Left ventricle myocardium inferior (tissue), 1 donor: ENCODE results near the gene ATG5. TPM values are rescaled to one million over a fixed set of nuclear protein-coding genes. Genes with fewer than 3 reads are reported as not detected.
"Not testable (repeated sequence)": the region's sequence is repeated elsewhere in the genome, so short reads cannot be mapped to it uniquely, and the experiment has no call there.

Experiments used
- DNase-seq: peaks from one replicate; pipeline ENCODE4 v3.0.0-alpha.2; 2020
- H3K27ac ChIP-seq: fragments of 200-600 bp; replicated peaks from 2 replicates; pipeline ENCODE4 v1.8.0; 2021
- H3K27me3 ChIP-seq: fragments of 200-600 bp; 2 replicates; pipeline ENCODE4 v1.8.0; 2021; ENCODE audit warnings: low read depth
- H3K36me3 ChIP-seq: fragments of 200-600 bp; 2 replicates; pipeline ENCODE4 v1.8.0; 2021
- H3K4me1 ChIP-seq: fragments of 200-600 bp; 2 replicates; pipeline ENCODE4 v1.8.0; 2021
- H3K4me3 ChIP-seq: fragments of 200-600 bp; 2 replicates; pipeline ENCODE4 v1.8.0; 2021; ENCODE audit warnings: mild to moderate bottlenecking, moderate library complexity
- H3K9me3 ChIP-seq: fragments of 200-600 bp; replicated peaks from 2 replicates; pipeline ENCODE4 v1.8.0; 2021
- CTCF ChIP-seq: fragments of 200-600 bp; IDR thresholded peaks from 2 replicates; pipeline ENCODE4 v1.8.0; 2021; ENCODE audit warnings: antibody characterized with exemption, mild to moderate bottlenecking, borderline replicate concordance
- intact Hi-C: fragments of 100-400 bp; cut with micrococcal nuclease; formaldehyde crosslinking; loops from one replicate; pipeline ENCODE4 v1.11.0; 2022
- total RNA-seq: library from RNA; stranded (reverse); fragmentation: NEBNext Ultra II Directional; extraction: Animal tissue kit (Norgen Biotek cat#: 25700); gene quantifications from one replicate; pipeline ENCODE4 v1.2.1, GENCODE V29; 2021
- donor health status: DM: no; HTN: yes; CAD: no; lungs with severe emphysema.

ATG5 gene
- total RNA-seq, 1 donor from 2014 or later: 18.0 TPM

- no peak for TF ChIP-seq CTCF
- H3K27me3 ChIP-seq: no peaks in the 10 kb centered on the region
- H3K4me3 ChIP-seq: no peak overlapping the region
- intact Hi-C loops: no loop called here
- no peak overlapping the region for H3K27ac ChIP-seq
- H3K36me3 ChIP-seq: peaks cover 3% of the 10 kb centered on the region
- no peak for DNase-seq
- peaks cover 41% of the 10 kb centered on the region for H3K9me3 ChIP-seq
- peaks cover 19% of the 10 kb centered on the region for H3K4me1 ChIP-seq
These were observed 55.1 kb downstream of the ATG5 start for GRCh38 chr6:106270414-106270813.

GRCh38 chr6:106269268-106269919 lies 56.2 kb downstream of the ATG5 start:
- intact Hi-C loops, H3K4me3 ChIP-seq, H3K36me3 ChIP-seq, H3K27me3 ChIP-seq, H3K27ac ChIP-seq, DNase-seq: not testable (repeated sequence)
- peaks cover 52% of the 10 kb centered on the region for H3K9me3 ChIP-seq
- peaks cover 14% of the 10 kb centered on the region for H3K4me1 ChIP-seq

- intact Hi-C loops, H3K4me3 ChIP-seq, H3K27me3 ChIP-seq, H3K27ac ChIP-seq, DNase-seq, H3K36me3 ChIP-seq: not testable (repeated sequence)
- peaks cover 14% of the 10 kb centered on the region for H3K4me1 ChIP-seq
- H3K9me3 ChIP-seq: peaks cover 52% of the 10 kb centered on the region
These were observed 57.1 kb downstream of the ATG5 start for GRCh38 chr6:106268500-106268899.

GRCh38 chr6:106264433-106264832 lies 61.1 kb downstream of the ATG5 start:
- H3K36me3 ChIP-seq, H3K27ac ChIP-seq, H3K27me3 ChIP-seq, intact Hi-C loops, H3K4me1 ChIP-seq, DNase-seq, H3K4me3 ChIP-seq: not testable (repeated sequence)
- peaks cover 51% of the 10 kb centered on the region for H3K9me3 ChIP-seq

GRCh38 chr6:106259748-106260147 lies 65.8 kb downstream of the ATG5 start:
- H3K27ac ChIP-seq, DNase-seq, H3K9me3 ChIP-seq, H3K27me3 ChIP-seq, H3K4me3 ChIP-seq, H3K36me3 ChIP-seq, intact Hi-C loops: not testable (repeated sequence)
- H3K4me1 ChIP-seq: peaks cover 20% of the 10 kb centered on the region

- Histone ChIP-seq H3K27me3 (no peaks in the 10 kb centered on the region), H3K9me3 (no peaks in the 10 kb centered on the region), H3K4me3 (no peak overlapping the region), H3K4me1 (peaks cover 24% of the 10 kb centered on the region), H3K36me3 (peaks cover 4% of the 10 kb centered on the region), H3K27ac (no peak overlapping the region)
- intact Hi-C loops: no loop called here
- TF ChIP-seq CTCF: no peak
- DNase-seq: no peak
These were observed 66.8 kb downstream of the ATG5 start for GRCh38 chr6:106258726-106259125.

GRCh38 chr6:106257195-106257594 lies 68.4 kb downstream of the ATG5 start:
- Histone ChIP-seq H3K27me3 (no peaks in the 10 kb centered on the region), H3K9me3 (no peaks in the 10 kb centered on the region), H3K4me1 (peaks cover 37% of the 10 kb centered on the region), H3K4me3 (no peak overlapping the region), H3K27ac (no peak overlapping the region), H3K36me3 (no peaks in the 10 kb centered on the region)
- no peak for DNase-seq
- intact Hi-C loops: no loop called here
- TF ChIP-seq CTCF: no peak
